Hindlimb muscle (tissue), 1 donor: ENCODE measurements around the gene DHFR. TPM values are rescaled to one million over a fixed set of nuclear protein-coding genes. Genes with fewer than 3 reads are reported as not detected.
A peak's percentile ranks its signal among the peaks of the same experiment; 100 is the strongest.
"Not testable (repeated sequence)": the region's sequence is repeated elsewhere in the genome, so short reads cannot be mapped to it uniquely, and the experiment has no call there.

Experiments
- DNase-seq: peaks from one replicate; pipeline ENCODE4 v3.0.0-alpha.2; 2013
- polyA plus RNA-seq: library from polyadenylated mRNA; unstranded; fragments of 120-200 nt; gene quantifications from one replicate; pipeline ENCODE4 v1.2.1, GENCODE V29; 2013; ENCODE audit not compliant: insufficient read length

DHFR gene
- polyA plus RNA-seq, 1 donor: 21.7 TPM

- DNase-seq: no peak
Observed at GRCh38 chr5:80592105-80592504, 62.7 kb downstream of the DHFR start.

- peak; percentile 23 for DNase-seq
Observed at GRCh38 chr5:80591352-80591751, 63.4 kb downstream of the DHFR start.

- DNase-seq: no peak
Observed at GRCh38 chr5:80590766-80591165, 64.0 kb downstream of the DHFR start.

GRCh38 chr5:80588858-80589540 lies 65.8 kb downstream of the DHFR start:
- no peak for DNase-seq

- DNase-seq: no peak
Observed at GRCh38 chr5:80584770-80585169, 70.0 kb downstream of the DHFR start.

- not testable (repeated sequence) for DNase-seq
Observed at GRCh38 chr5:80580291-80580690, 74.5 kb downstream of the DHFR start.

- no peak for DNase-seq
Observed at GRCh38 chr5:80579050-80579449, 75.7 kb downstream of the DHFR start.

GRCh38 chr5:80577707-80578106 lies 77.1 kb downstream of the DHFR start:
- no peak for DNase-seq

GRCh38 chr5:80576383-80576782 lies 78.4 kb downstream of the DHFR start:
- DNase-seq: no peak

Other genes with a start within 250 kb of the DHFR start
- 57.5 TPM for gene ZFYVE16, start 246.9 kb downstream of the DHFR start, polyA plus RNA-seq
- gene FAM151B, start 166.9 kb downstream of the DHFR start, polyA plus RNA-seq: 5.2 TPM
- 0.08 TPM for gene ANKRD34B, start 84.7 kb downstream of the DHFR start, polyA plus RNA-seq
- 10.6 TPM for gene MSH3, start 331 bp downstream of the DHFR start, polyA plus RNA-seq